Skeletal muscle satellite cell (primary cell): ENCODE results near the gene PCDHA12.
"Not testable (repeated sequence)": the region's sequence is repeated elsewhere in the genome, so short reads cannot be mapped to it uniquely, and the experiment has no call there.

ENCODE experiments used
- H3K27me3 ChIP-seq: 2 replicates; pipeline ENCODE4 v1.7.0; 2013; ENCODE audit warnings: low read length; ENCODE audit not compliant: control insufficient read depth, insufficient read depth
- H3K36me3 ChIP-seq: 2 replicates; pipeline ENCODE4 v1.7.0; 2013; ENCODE audit warnings: mild to moderate bottlenecking, control low read depth, low read length; ENCODE audit not compliant: insufficient read depth
- H3K4me1 ChIP-seq: 2 replicates; pipeline ENCODE4 v1.7.0; 2013; ENCODE audit warnings: low read length; ENCODE audit not compliant: control insufficient read depth, insufficient read depth
- H3K4me2 ChIP-seq: 2 replicates; pipeline ENCODE4 v1.7.0; 2013; ENCODE audit warnings: mild to moderate bottlenecking, low read length
- H3K4me3 ChIP-seq: 2 replicates; pipeline ENCODE4 v1.7.0; 2013; ENCODE audit warnings: low read length
- H3K9ac ChIP-seq: 2 replicates; pipeline ENCODE4 v1.7.0; 2013; ENCODE audit warnings: mild to moderate bottlenecking, low read depth, low read length, moderate library complexity
- H3K9me3 ChIP-seq: replicated peaks from 2 replicates; pipeline ENCODE4 v1.7.0; 2013; ENCODE audit warnings: mild to moderate bottlenecking, control low read depth, low read length

The PCDHA12 gene

GRCh38 chr5:140842798-140843733 is 32.0 kb upstream of the PCDHA12 start:
- H3K27me3 ChIP-seq, result no peaks in the 10 kb centered on the region
- no peaks in the 10 kb centered on the region for H3K9me3 ChIP-seq
- no peaks in the 10 kb centered on the region for H3K4me1 ChIP-seq
- no peaks in the 10 kb centered on the region for H3K36me3 ChIP-seq
- no peak overlapping the region for H3K9ac ChIP-seq
- no peak overlapping the region for H3K4me2 ChIP-seq
- no peak overlapping the region for H3K4me3 ChIP-seq

GRCh38 chr5:140848139-140849102 is 26.7 kb upstream of the PCDHA12 start, which contains the start of gene PCDHA9:
TSS of gene PCDHA9 (plus strand) at chr5:140848382. CDS start at chr5:140848496, 114 bp downstream.
- not testable (repeated sequence) for H3K4me3 ChIP-seq, H3K9me3 ChIP-seq, H3K9ac ChIP-seq, H3K4me2 ChIP-seq, H3K27me3 ChIP-seq, H3K36me3 ChIP-seq, H3K4me1 ChIP-seq

- not testable (repeated sequence) for H3K9me3 ChIP-seq, H3K4me1 ChIP-seq, H3K4me2 ChIP-seq, H3K4me3 ChIP-seq, H3K27me3 ChIP-seq, H3K36me3 ChIP-seq, H3K9ac ChIP-seq
Measured at GRCh38 chr5:140849831-140850634, 25.1 kb upstream of the PCDHA12 start.

GRCh38 chr5:140855772-140856674 is 19.1 kb upstream of the PCDHA12 start, which contains the start of gene PCDHA10:
TSS of gene PCDHA10 (plus strand) at chr5:140855897. CDS start at chr5:140856049, 152 bp downstream.
- Histone ChIP-seq H3K9me3 (no peaks in the 10 kb centered on the region), H3K4me1 (no peaks in the 10 kb centered on the region), H3K4me3 (no peak within 1 kb of the TSS), H3K36me3 (no peaks in the 10 kb centered on the region), H3K4me2 (no peak within 1 kb of the TSS), H3K9ac (no peak within 1 kb of the TSS), H3K27me3 (no peaks in the 10 kb centered on the region)

- H3K9me3 ChIP-seq, result peaks cover 6% of the 10 kb centered on the region
- no peaks in the 10 kb centered on the region for H3K36me3 ChIP-seq
- H3K27me3 ChIP-seq, result no peaks in the 10 kb centered on the region
- H3K9ac ChIP-seq, result no peak overlapping the region
- no peaks in the 10 kb centered on the region for H3K4me1 ChIP-seq
- no peak overlapping the region for H3K4me3 ChIP-seq
- no peak overlapping the region for H3K4me2 ChIP-seq
Measured at GRCh38 chr5:140857177-140857986, 17.7 kb upstream of the PCDHA12 start.

GRCh38 chr5:140857987-140858240 is 17.2 kb upstream of the PCDHA12 start:
- H3K4me3 ChIP-seq, result no peak overlapping the region
- H3K9me3 ChIP-seq, result peaks cover 6% of the 10 kb centered on the region
- no peaks in the 10 kb centered on the region for H3K27me3 ChIP-seq
- no peak overlapping the region for H3K9ac ChIP-seq
- no peak overlapping the region for H3K4me2 ChIP-seq
- H3K4me1 ChIP-seq, result no peaks in the 10 kb centered on the region
- H3K36me3 ChIP-seq, result no peaks in the 10 kb centered on the region

GRCh38 chr5:140862441-140863295 is 12.4 kb upstream of the PCDHA12 start:
- no peak overlapping the region for H3K4me3 ChIP-seq
- no peaks in the 10 kb centered on the region for H3K36me3 ChIP-seq
- H3K4me1 ChIP-seq, result no peaks in the 10 kb centered on the region
- H3K9ac ChIP-seq, result no peak overlapping the region
- H3K27me3 ChIP-seq, result no peaks in the 10 kb centered on the region
- peaks cover 6% of the 10 kb centered on the region for H3K9me3 ChIP-seq
- no peak overlapping the region for H3K4me2 ChIP-seq

- Histone ChIP-seq H3K9me3 (no peaks in the 10 kb centered on the region), H3K4me1 (no peaks in the 10 kb centered on the region), H3K9ac (no peak within 1 kb of the TSS), H3K4me3 (no peak within 1 kb of the TSS), H3K4me2 (no peak within 1 kb of the TSS), H3K27me3 (no peaks in the 10 kb centered on the region), H3K36me3 (no peaks in the 10 kb centered on the region)
Measured at GRCh38 chr5:140868721-140869554, 6.2 kb upstream of the PCDHA12 start, which contains the start of gene PCDHA11. TSS of gene PCDHA11 (plus strand) at chr5:140868957. CDS start at chr5:140869104, 147 bp downstream.

- no peaks in the 10 kb centered on the region for H3K9me3 ChIP-seq
- no peaks in the 10 kb centered on the region for H3K27me3 ChIP-seq
- no peaks in the 10 kb centered on the region for H3K4me1 ChIP-seq
- H3K9ac ChIP-seq, result no peak overlapping the region
- no peak overlapping the region for H3K4me2 ChIP-seq
- H3K36me3 ChIP-seq, result no peaks in the 10 kb centered on the region
- H3K4me3 ChIP-seq, result no peak overlapping the region
Measured at GRCh38 chr5:140869555-140869886, 5.6 kb upstream of the PCDHA12 start.
